ENCODE results near the gene IFNA8.
"Not testable (repeated sequence)": the region's sequence is repeated elsewhere in the genome, so short reads cannot be mapped to it uniquely, and the experiment has no call there.

IFNA8 gene

DNA sequence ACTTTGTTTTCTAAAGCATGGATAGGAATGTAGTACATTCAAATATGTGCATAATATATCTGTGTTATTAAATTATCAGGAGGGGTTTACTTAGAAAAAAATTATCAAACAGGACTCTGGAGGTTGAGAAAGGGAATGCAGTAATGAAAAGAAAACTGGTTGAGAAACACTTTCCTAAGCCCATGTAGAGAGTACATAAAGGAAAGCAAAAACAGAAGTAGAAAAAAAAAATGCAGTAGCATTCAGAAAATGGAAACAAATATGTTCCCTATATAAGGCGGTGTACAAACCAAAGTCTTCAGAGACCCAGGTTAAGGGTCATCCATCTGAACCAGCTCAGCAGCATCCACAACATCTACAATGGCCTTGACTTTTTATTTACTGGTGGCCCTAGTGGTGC lies at the start of gene IFNA8:
Gene IFNA8, plus strand, starts transcription at position 301 of the 400 bp plus-strand sequence. Its CDS starts 60 bp downstream, at position 361.
- Histone ChIP-seq H3K4me3 (ENCODE audit: low read depth in 1 of 5, low read length in 5 of 5) (no peak within 1 kb of the TSS), H3K36me3 (ENCODE audit: control insufficient read depth in 5 of 5, insufficient read depth in 5 of 5, low read length in 5 of 5) (no peaks in the 10 kb centered on the region), H3K27ac (ENCODE audit: low read depth, low read length) (no peak within 1 kb of the TSS), H3K27me3 (ENCODE audit: control insufficient read depth in 5 of 5, insufficient read depth in 4 of 5, low read length in 5 of 5) (no peaks in the 10 kb centered on the region), H3K9ac (ENCODE audit: low read length in 5 of 5) (no peak within 1 kb of the TSS), H3K9me3 (ENCODE audit: control insufficient read depth in 5 of 5, low read length in 5 of 5) (no peaks in the 10 kb centered on the region), H3K4me1 (ENCODE audit: control insufficient read depth in 5 of 5, insufficient read depth in 5 of 5, low read length in 5 of 5) (no peaks in the 10 kb centered on the region)

DNA sequence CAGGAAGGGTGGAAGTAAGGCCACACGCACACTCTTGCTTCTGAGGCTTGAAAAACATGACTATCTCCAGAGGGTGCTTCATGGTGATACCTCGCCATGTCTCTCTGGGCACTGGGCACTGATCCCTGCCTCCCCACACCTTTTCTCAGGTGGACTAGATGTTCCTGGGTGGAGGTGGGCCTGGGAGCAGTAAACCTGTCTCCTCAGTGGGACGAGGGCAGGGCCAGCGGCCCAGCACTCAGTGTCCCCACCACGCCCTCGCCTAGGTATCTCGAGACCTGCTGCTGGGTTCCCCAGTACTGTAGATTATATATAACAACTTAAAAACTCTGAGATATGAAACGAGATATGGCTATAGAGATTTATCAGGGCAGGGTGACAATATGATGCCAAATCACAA lies 46.6 kb upstream of the IFNA8 start:
- no peaks in the 10 kb centered on the region for H3K36me3 ChIP-seq (ENCODE audit: control insufficient read depth in 5 of 5, insufficient read depth in 5 of 5, low read length in 5 of 5)
- no peak overlapping the region for H3K27ac ChIP-seq (ENCODE audit: low read depth, low read length)
- no peak overlapping the region for H3K4me3 ChIP-seq (ENCODE audit: low read depth in 1 of 5, low read length in 5 of 5)
- H3K27me3 ChIP-seq (ENCODE audit: control insufficient read depth in 5 of 5, insufficient read depth in 4 of 5, low read length in 5 of 5): no peaks in the 10 kb centered on the region
- no peaks in the 10 kb centered on the region for H3K9me3 ChIP-seq (ENCODE audit: control insufficient read depth in 5 of 5, low read length in 5 of 5)
- no peak overlapping the region for H3K9ac ChIP-seq (ENCODE audit: low read length in 5 of 5)
- no peaks in the 10 kb centered on the region for H3K4me1 ChIP-seq (ENCODE audit: control insufficient read depth in 5 of 5, insufficient read depth in 5 of 5, low read length in 5 of 5)

DNA sequence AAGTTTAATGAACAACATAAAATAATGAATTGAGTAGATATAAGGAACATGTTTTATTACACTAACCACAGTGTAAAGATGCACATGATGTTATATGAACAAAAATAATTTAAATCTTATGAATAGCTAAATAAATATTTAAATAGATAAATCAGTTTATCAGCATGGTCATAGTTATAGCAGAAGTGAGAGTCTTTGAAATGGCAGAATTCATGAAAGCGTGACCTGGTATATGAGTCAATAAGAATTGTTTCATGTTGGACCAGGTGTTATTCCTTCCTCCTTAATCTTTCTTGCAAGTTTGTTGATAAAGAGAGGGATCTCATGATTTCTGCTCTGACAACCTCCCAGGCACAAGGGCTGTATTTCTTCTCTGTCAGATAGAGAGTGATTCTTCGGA lies 41.7 kb upstream of the IFNA8 start:
- H3K9me3 ChIP-seq (ENCODE audit: control insufficient read depth in 5 of 5, low read length in 5 of 5); H3K27ac ChIP-seq (ENCODE audit: low read depth, low read length); H3K4me1 ChIP-seq (ENCODE audit: control insufficient read depth in 5 of 5, insufficient read depth in 5 of 5, low read length in 5 of 5); H3K4me3 ChIP-seq (ENCODE audit: low read depth in 1 of 5, low read length in 5 of 5); H3K9ac ChIP-seq (ENCODE audit: low read length in 5 of 5); H3K27me3 ChIP-seq (ENCODE audit: control insufficient read depth in 5 of 5, insufficient read depth in 4 of 5, low read length in 5 of 5); H3K36me3 ChIP-seq (ENCODE audit: control insufficient read depth in 5 of 5, insufficient read depth in 5 of 5, low read length in 5 of 5): not testable (repeated sequence)

- no peaks in the 10 kb centered on the region for H3K27me3 ChIP-seq (ENCODE audit: control insufficient read depth in 5 of 5, insufficient read depth in 4 of 5, low read length in 5 of 5)
Observed at GRCh38 chr9:21367957-21368356, 41.0 kb upstream of the IFNA8 start, which contains the start of gene IFNA13. IFNA13 (minus strand) TSS chr9:21368057; CDS start chr9:21368010, 47 bp downstream.

GRCh38 chr9:21371467-21371866 lies 37.5 kb upstream of the IFNA8 start:
- H3K36me3 ChIP-seq (ENCODE audit: control insufficient read depth in 5 of 5, insufficient read depth in 5 of 5, low read length in 5 of 5): not testable (repeated sequence)

More at GRCh38 chr9:21367957-21368356, 41.0 kb upstream of the IFNA8 start, which contains the start of gene IFNA13:
- Histone ChIP-seq H3K36me3 (ENCODE audit: control insufficient read depth in 5 of 5, insufficient read depth in 5 of 5, low read length in 5 of 5) (no peaks in the 10 kb centered on the region), H3K27ac (ENCODE audit: low read depth, low read length) (no peak within 1 kb of the TSS), H3K4me3 (ENCODE audit: low read depth in 1 of 5, low read length in 5 of 5) (no peak within 1 kb of the TSS), H3K9me3 (ENCODE audit: control insufficient read depth in 5 of 5, low read length in 5 of 5) (no peaks in the 10 kb centered on the region), H3K9ac (ENCODE audit: low read length in 5 of 5) (no peak within 1 kb of the TSS), H3K4me1 (ENCODE audit: control insufficient read depth in 5 of 5, insufficient read depth in 5 of 5, low read length in 5 of 5) (no peaks in the 10 kb centered on the region)

DNA sequence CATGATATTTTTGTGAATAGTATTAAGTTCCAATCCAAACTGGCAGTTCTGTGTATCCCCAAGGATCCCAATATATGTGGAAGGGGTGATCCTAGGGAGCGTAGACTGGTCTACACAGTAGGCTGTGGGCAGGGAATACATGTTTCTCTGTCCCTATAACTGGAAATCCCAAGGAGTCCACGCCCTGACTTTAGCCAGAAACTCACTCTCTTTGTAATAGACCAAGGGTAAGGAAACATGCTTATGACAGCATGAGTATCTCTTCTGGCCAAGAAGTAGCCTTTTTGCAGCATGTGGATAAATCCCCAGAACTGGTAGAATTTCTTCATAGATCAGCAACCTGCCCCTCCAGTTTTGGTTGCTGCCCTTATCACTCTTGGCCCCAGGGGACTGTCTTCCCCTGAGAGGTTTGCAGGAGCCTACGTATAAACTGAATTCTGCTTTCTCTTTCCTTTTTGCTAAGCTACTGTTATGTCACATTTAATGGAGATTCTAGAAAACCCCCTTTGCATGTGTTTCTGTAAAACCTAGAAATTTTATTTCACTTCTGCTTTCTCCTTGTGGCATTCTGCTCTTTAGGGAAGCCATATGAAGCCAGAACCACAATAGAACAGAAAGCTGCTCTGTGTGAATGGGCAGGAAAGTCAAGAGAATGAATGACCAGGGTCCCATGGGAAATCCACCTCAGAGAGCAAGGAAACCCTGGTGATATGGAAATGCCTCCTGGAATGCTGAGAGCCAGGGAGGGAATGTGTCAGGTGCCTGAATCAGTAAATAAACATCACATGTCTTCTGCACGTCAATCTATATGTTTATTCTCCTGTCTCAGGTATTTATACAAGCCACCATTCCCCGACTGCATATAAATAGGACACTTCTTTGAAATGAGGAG lies 27.2 kb upstream of the IFNA8 start:
- H3K4me1 ChIP-seq (ENCODE audit: control insufficient read depth in 5 of 5, insufficient read depth in 5 of 5, low read length in 5 of 5): peaks cover 0 to 12% (median 0%) of the 10 kb centered on the region in 5 donors
- H3K27ac ChIP-seq (ENCODE audit: low read depth, low read length): no peak overlapping the region
- no peaks in the 10 kb centered on the region for H3K9me3 ChIP-seq (ENCODE audit: control insufficient read depth in 5 of 5, low read length in 5 of 5)
- H3K27me3 ChIP-seq (ENCODE audit: control insufficient read depth in 5 of 5, insufficient read depth in 4 of 5, low read length in 5 of 5): peaks cover 0 to 6% (median 0%) of the 10 kb centered on the region in 5 donors
- peak overlapping the region in 3 of 5 donors; percentile 18 to 48 (median 29) for H3K4me3 ChIP-seq (ENCODE audit: low read depth in 1 of 5, low read length in 5 of 5)
- H3K36me3 ChIP-seq (ENCODE audit: control insufficient read depth in 5 of 5, insufficient read depth in 5 of 5, low read length in 5 of 5): no peaks in the 10 kb centered on the region
- no peak overlapping the region for H3K9ac ChIP-seq (ENCODE audit: low read length in 5 of 5)

More at GRCh38 chr9:21371467-21371866, 37.5 kb upstream of the IFNA8 start:
- not testable (repeated sequence) for H3K27me3 ChIP-seq (ENCODE audit: control insufficient read depth in 5 of 5, insufficient read depth in 4 of 5, low read length in 5 of 5); H3K4me3 ChIP-seq (ENCODE audit: low read depth in 1 of 5, low read length in 5 of 5); H3K4me1 ChIP-seq (ENCODE audit: control insufficient read depth in 5 of 5, insufficient read depth in 5 of 5, low read length in 5 of 5); H3K27ac ChIP-seq (ENCODE audit: low read depth, low read length); H3K9me3 ChIP-seq (ENCODE audit: control insufficient read depth in 5 of 5, low read length in 5 of 5); H3K9ac ChIP-seq (ENCODE audit: low read length in 5 of 5)

- no peaks in the 10 kb centered on the region for H3K9me3 ChIP-seq (ENCODE audit: control insufficient read depth in 5 of 5, low read length in 5 of 5)
- H3K9ac ChIP-seq (ENCODE audit: low read length in 5 of 5): no peak overlapping the region
- H3K4me1 ChIP-seq (ENCODE audit: control insufficient read depth in 5 of 5, insufficient read depth in 5 of 5, low read length in 5 of 5): peaks cover 0 to 12% (median 0%) of the 10 kb centered on the region in 5 donors
Observed at GRCh38 chr9:21383627-21384026, 25.3 kb upstream of the IFNA8 start.

DNA sequence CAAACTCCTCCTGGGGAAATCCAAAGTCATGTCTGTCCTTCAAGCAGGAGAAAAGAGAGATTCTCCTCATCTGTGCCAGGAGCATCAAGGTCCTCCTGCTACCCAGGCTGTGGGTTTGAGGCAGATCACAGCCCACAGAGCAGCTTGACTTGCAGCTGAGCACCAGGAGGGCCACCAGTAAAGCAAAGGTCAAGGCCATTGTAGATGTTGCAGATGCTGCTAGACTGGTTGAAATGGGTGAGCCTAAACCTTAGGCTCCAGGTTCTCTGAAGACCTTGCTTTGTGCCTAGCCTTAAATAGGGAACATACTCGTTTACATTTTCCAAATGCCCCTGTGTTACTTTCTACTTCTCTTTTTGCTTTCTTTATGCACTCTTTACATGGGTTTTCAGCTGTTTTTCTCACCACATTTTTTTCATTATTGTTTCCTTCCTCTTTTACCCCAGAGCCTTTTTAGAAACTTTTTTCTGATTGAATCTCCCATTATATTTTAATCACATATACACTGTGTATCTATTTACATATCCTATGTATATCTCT lies 23.7 kb upstream of the IFNA8 start, which contains the start of gene IFNA2:
Gene IFNA2, minus strand, starts transcription at position 268 of the 540 bp plus-strand sequence. Its CDS starts 69 bp downstream, at position 199.
- Histone ChIP-seq H3K36me3 (ENCODE audit: control insufficient read depth in 5 of 5, insufficient read depth in 5 of 5, low read length in 5 of 5) (no peaks in the 10 kb centered on the region), H3K4me1 (ENCODE audit: control insufficient read depth in 5 of 5, insufficient read depth in 5 of 5, low read length in 5 of 5) (peaks cover 0 to 12% (median 0%) of the 10 kb centered on the region in 5 donors), H3K9me3 (ENCODE audit: control insufficient read depth in 5 of 5, low read length in 5 of 5) (no peaks in the 10 kb centered on the region), H3K27ac (ENCODE audit: low read depth, low read length) (no peak within 1 kb of the TSS), H3K27me3 (ENCODE audit: control insufficient read depth in 5 of 5, insufficient read depth in 4 of 5, low read length in 5 of 5) (peaks cover 0 to 16% (median 3%) of the 10 kb centered on the region in 5 donors), H3K9ac (ENCODE audit: low read length in 5 of 5) (no peak within 1 kb of the TSS), H3K4me3 (ENCODE audit: low read depth in 1 of 5, low read length in 5 of 5) (no peak within 1 kb of the TSS)

More at GRCh38 chr9:21383627-21384026, 25.3 kb upstream of the IFNA8 start:
- Histone ChIP-seq H3K4me3 (ENCODE audit: low read depth in 1 of 5, low read length in 5 of 5) (no peak overlapping the region), H3K27ac (ENCODE audit: low read depth, low read length) (no peak overlapping the region), H3K36me3 (ENCODE audit: control insufficient read depth in 5 of 5, insufficient read depth in 5 of 5, low read length in 5 of 5) (no peaks in the 10 kb centered on the region), H3K27me3 (ENCODE audit: control insufficient read depth in 5 of 5, insufficient read depth in 4 of 5, low read length in 5 of 5) (peaks cover 0 to 10% (median 0%) of the 10 kb centered on the region in 5 donors)

- no peak overlapping the region for H3K27ac ChIP-seq (ENCODE audit: low read depth, low read length)
- H3K4me1 ChIP-seq (ENCODE audit: control insufficient read depth in 5 of 5, insufficient read depth in 5 of 5, low read length in 5 of 5): peaks cover 0 to 9% (median 8%) of the 10 kb centered on the region in 5 donors
- H3K36me3 ChIP-seq (ENCODE audit: control insufficient read depth in 5 of 5, insufficient read depth in 5 of 5, low read length in 5 of 5): no peaks in the 10 kb centered on the region
- no peak overlapping the region for H3K9ac ChIP-seq (ENCODE audit: low read length in 5 of 5)
- peaks cover 4 to 37% (median 10%) of the 10 kb centered on the region in 5 donors for H3K27me3 ChIP-seq (ENCODE audit: control insufficient read depth in 5 of 5, insufficient read depth in 4 of 5, low read length in 5 of 5)
- no peaks in the 10 kb centered on the region for H3K9me3 ChIP-seq (ENCODE audit: control insufficient read depth in 5 of 5, low read length in 5 of 5)
- H3K4me3 ChIP-seq (ENCODE audit: low read depth in 1 of 5, low read length in 5 of 5): no peak overlapping the region
Observed at GRCh38 chr9:21392270-21392669, 16.6 kb upstream of the IFNA8 start.

All from subcutaneous abdominal adipose tissue (tissue), 5 donors.